Naive thymus-derived CD4-positive, alpha-beta T cell (primary cell): ENCODE results near the gene RPS28. TPM values are rescaled to one million over a fixed set of nuclear protein-coding genes. Genes with fewer than 3 reads are reported as not detected.

Experiments used
- ATAC-seq: fragments of 150-1000 bp; cut with Tn5 transposase; 2 replicates; pipeline ENCODE4 v1.10.0; 2021; ENCODE audit warnings: mild to moderate bottlenecking, moderate library complexity
- CTCF ChIA-PET: fragments of 350-600 bp; sonication (Branson Sonifier 250); formaldehyde crosslinking; loops from one replicate; lab custom pipeline; 2021; ENCODE audit warnings: antibody characterized with exemption; lab: Charles Lee
- POLR2A ChIA-PET: fragments of 350-600 bp; sonication (Branson Sonifier 250); formaldehyde crosslinking; loops from one replicate; lab custom pipeline; 2021; ENCODE audit warnings: antibody characterized with exemption, inconsistent platforms; lab: Charles Lee
- DNase-seq, 9 donors: peaks; one replicate each; pipeline versions ENCODE4 v3.0.0 to v3.0.0-alpha.2; 2020 to 2022; ENCODE audit warnings: mixed read lengths in 1 of 9
- H3K27ac ChIP-seq: one replicate; pipeline ENCODE4 v1.7.0; 2013; ENCODE audit warnings: mild to moderate bottlenecking, low read depth, low read length, moderate library complexity
- H3K27me3 ChIP-seq, 2 donors: one replicate each; pipeline ENCODE4 v1.7.0; 2013; ENCODE audit warnings: low read length in 2 of 2, mild to moderate bottlenecking in 2 of 2, moderate library complexity in 2 of 2; ENCODE audit not compliant: control insufficient read depth in 2 of 2, insufficient read depth in 2 of 2
- H3K36me3 ChIP-seq, 3 experiments: 1 replicate in 2 of 3; 2 replicates in 1 of 3; pipeline ENCODE4 v1.7.0; 2013; ENCODE audit warnings: low read length in 3 of 3, mild to moderate bottlenecking in 3 of 3, moderate library complexity in 1 of 3; ENCODE audit not compliant: insufficient read depth in 3 of 3, control insufficient read depth in 2 of 3
- H3K4me1 ChIP-seq, 2 donors: one replicate each; pipeline ENCODE4 v1.7.0; 2013; ENCODE audit warnings: low read length in 2 of 2, mild to moderate bottlenecking in 2 of 2, moderate library complexity in 1 of 2; ENCODE audit not compliant: control insufficient read depth in 2 of 2, insufficient read depth in 2 of 2
- H3K4me3 ChIP-seq: 2 replicates; pipeline ENCODE4 v1.7.0; 2013; ENCODE audit warnings: mild to moderate bottlenecking, low read length
- H3K9me3 ChIP-seq, 3 experiments: 1 replicate in 2 of 3; 2 replicates in 1 of 3; pipeline ENCODE4 v1.7.0; 2013; ENCODE audit warnings: low read length in 3 of 3; ENCODE audit not compliant: control insufficient read depth in 2 of 3
- H3K27ac Mint-ChIP-seq, 9 donors: one replicate each; pipeline ENCODE4 v1.8.0; 2020 to 2022; ENCODE audit warnings: mixed read lengths in 9 of 9, mild to moderate bottlenecking in 8 of 9, moderate library complexity in 5 of 9, inconsistent platforms in 2 of 9
- H3K27me3 Mint-ChIP-seq, 5 donors: one replicate each; pipeline ENCODE4 v1.8.0; 2021 to 2022; ENCODE audit warnings: mixed read lengths in 5 of 5, mild to moderate bottlenecking in 1 of 5
- H3K36me3 Mint-ChIP-seq, 5 donors: one replicate each; pipeline ENCODE4 v1.8.0; 2020 to 2022; ENCODE audit warnings: mixed read lengths in 5 of 5, mild to moderate bottlenecking in 3 of 5, inconsistent platforms in 1 of 5
- H3K4me1 Mint-ChIP-seq, 7 donors: one replicate each; pipeline ENCODE4 v1.8.0; 2020 to 2022; ENCODE audit warnings: mixed read lengths in 7 of 7, mild to moderate bottlenecking in 3 of 7, inconsistent platforms in 1 of 7
- H3K4me3 Mint-ChIP-seq, 10 donors: one replicate each; pipeline ENCODE4 v1.8.0; 2020 to 2022; ENCODE audit warnings: mild to moderate bottlenecking in 10 of 10, mixed read lengths in 10 of 10, moderate library complexity in 6 of 10, inconsistent platforms in 2 of 10
- H3K9me3 Mint-ChIP-seq, 11 donors: one replicate each; pipeline ENCODE4 v1.8.0; 2020 to 2022; ENCODE audit warnings: mixed read lengths in 11 of 11, mild to moderate bottlenecking in 4 of 11, inconsistent platforms in 1 of 11, moderate library complexity in 1 of 11
- intact Hi-C, 2 donors: fragments of 100-400 bp; cut with micrococcal nuclease; formaldehyde crosslinking; loops; one replicate each; pipeline ENCODE4 v1.15.1; 2023
- polyA plus RNA-seq, 2 donors: library from polyadenylated mRNA; unstranded; fragments of 300-500 nt; fragmentation: Illumina TruSeq; gene quantifications; one replicate each; pipeline ENCODE4 v1.2.3, GENCODE V29; 2021
- total RNA-seq, 6 experiments: library from RNA in 5 of 6; stranded (reverse) in 5 of 6; gene quantifications; 1 replicate in 5 of 6; 2 replicates in 1 of 6; pipeline ENCODE4 v1.2.3 and lab custom pipeline; 2021 to 2026

RPS28 gene
- total and polyA plus RNA-seq, 7 experiments from 2014 or later = 2,319 to 4,111 (median 3,564) TPM

DNA sequence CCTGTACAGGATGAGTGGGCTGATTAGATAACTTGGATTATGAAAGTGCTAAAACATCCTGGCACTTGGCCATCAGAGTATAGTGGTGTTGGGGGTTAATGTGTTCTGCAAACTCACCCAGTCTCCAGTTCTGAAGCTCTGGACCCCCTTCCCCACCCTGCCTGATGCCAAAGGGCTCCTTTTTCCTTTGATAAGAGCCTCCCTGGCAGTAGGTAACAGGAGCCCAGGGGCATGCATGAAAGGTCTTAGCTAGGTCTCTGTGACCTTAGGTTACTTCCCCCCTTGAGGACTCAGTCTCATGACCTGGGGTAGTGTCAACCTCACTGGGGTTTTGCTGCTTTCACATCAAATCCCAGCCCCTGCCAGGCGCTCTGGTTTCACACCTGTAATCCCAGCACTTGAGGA, 2.5 kb downstream of the RPS28 start:
- peaks cover 0 to 14% (median 0%) of the 10 kb centered on the region in 5 donors for H3K27me3 Mint-ChIP-seq
- H3K27me3 ChIP-seq = no peaks in the 10 kb centered on the region
- peaks cover 0 to 15% (median 0%) of the 10 kb centered on the region in 5 donors for H3K36me3 Mint-ChIP-seq
- peaks cover 4 to 37% (median 4%) of the 10 kb centered on the region in 3 experiments for H3K36me3 ChIP-seq
- H3K27ac Mint-ChIP-seq = peak overlapping the region in 3 of 9 donors; percentile 28 to 98 (median 75)
- H3K27ac ChIP-seq = no peak overlapping the region
- peak overlapping the region in 5 of 10 donors; percentile 14 to 99 (median 90) for H3K4me3 Mint-ChIP-seq
- no peak for ATAC-seq
- no peak for DNase-seq
- POLR2A ChIA-PET = interaction anchor here (0.6 to 4.5 kb wide), 7 partner anchors 13 to 374 kb away, joined by 3 to 31 read pairs (median 3); partner anchors contain the start of gene KANK3
- H3K4me1 ChIP-seq = peaks cover 25% of the 10 kb centered on the region in 2 donors
- CTCF ChIA-PET = interaction anchor here (0.6 kb wide), 1 partner anchor 256 kb away, joined by 7 read pairs; no protein-coding TSS in a partner anchor
- no peaks in the 10 kb centered on the region for H3K9me3 ChIP-seq
- intact Hi-C loops = no loop called here
- H3K4me3 ChIP-seq = no peak overlapping the region
- H3K4me1 Mint-ChIP-seq = peaks cover 16 to 37% (median 27%) of the 10 kb centered on the region in 7 donors
- peaks cover 0 to 1% (median 0%) of the 10 kb centered on the region in 11 donors for H3K9me3 Mint-ChIP-seq

DNA sequence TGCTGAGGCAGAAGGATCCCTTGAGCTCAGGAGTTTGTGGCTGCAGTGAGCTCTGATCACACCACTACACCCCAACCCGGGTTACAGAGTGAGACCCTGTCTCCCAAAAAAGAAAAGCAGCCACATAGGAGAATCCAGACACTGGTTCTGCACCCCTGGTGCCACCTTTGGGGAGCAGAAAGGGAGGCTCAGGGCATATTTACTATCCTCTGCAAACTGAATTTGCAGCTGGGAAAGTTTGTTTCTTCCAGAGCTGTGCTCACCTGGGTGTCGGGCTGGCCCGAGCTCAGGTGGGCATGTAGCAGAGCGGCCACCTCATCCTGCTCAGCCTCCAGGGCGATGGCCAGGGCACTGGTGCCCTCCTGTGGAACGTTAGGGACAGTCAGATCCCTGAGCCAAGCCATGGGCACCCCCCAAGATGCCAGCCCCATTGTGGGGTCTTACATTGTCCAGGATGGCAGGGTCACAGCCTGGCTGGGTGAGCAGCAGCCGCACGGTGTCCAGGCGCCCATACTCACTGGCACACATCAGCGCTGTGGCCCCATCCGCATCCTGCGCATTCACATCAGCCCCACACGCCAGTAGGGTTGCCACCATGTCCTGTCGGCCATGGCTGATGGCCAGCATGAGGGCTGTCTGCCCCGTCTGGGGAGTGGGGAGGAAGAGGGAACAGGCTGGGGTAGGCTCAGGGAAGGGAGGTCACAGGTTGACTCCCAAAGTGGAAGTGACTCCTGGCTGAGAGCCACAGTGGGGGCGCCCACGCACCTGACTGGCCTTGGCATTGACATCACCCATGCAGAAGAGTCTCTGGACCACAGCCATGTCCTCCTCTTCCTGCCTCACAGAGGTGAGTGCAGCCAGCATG, 3.1 kb downstream of the RPS28 start:
- peaks cover 16 to 33% (median 26%) of the 10 kb centered on the region in 7 donors for H3K4me1 Mint-ChIP-seq
- peaks cover 0 to 1% (median 0%) of the 10 kb centered on the region in 11 donors for H3K9me3 Mint-ChIP-seq
- peaks cover 4 to 37% (median 4%) of the 10 kb centered on the region in 3 experiments for H3K36me3 ChIP-seq
- no peak overlapping the region for H3K27ac ChIP-seq
- H3K27me3 ChIP-seq = no peaks in the 10 kb centered on the region
- H3K9me3 ChIP-seq = no peaks in the 10 kb centered on the region
- peaks cover 25% of the 10 kb centered on the region in 2 donors for H3K4me1 ChIP-seq
- peak overlapping the region in 3 of 9 donors; percentile 25 to 75 (median 28) for H3K27ac Mint-ChIP-seq
- ATAC-seq = no peak
- no peak overlapping the region for H3K4me3 Mint-ChIP-seq
- H3K36me3 Mint-ChIP-seq = peaks cover 0 to 15% (median 0%) of the 10 kb centered on the region in 5 donors
- peaks cover 0 to 15% (median 0%) of the 10 kb centered on the region in 5 donors for H3K27me3 Mint-ChIP-seq
- DNase-seq = no peak
- intact Hi-C loops = no loop called here
- POLR2A ChIA-PET = interaction anchor here (0.6 to 4.5 kb wide), 5 partner anchors 12 to 374 kb away, joined by 3 to 31 read pairs (median 3); partner anchors contain the start of gene KANK3
- H3K4me3 ChIP-seq = no peak overlapping the region
- CTCF ChIA-PET = interaction anchor here (0.6 kb wide), 1 partner anchor 255 kb away, joined by 7 read pairs; no protein-coding TSS in a partner anchor

DNA sequence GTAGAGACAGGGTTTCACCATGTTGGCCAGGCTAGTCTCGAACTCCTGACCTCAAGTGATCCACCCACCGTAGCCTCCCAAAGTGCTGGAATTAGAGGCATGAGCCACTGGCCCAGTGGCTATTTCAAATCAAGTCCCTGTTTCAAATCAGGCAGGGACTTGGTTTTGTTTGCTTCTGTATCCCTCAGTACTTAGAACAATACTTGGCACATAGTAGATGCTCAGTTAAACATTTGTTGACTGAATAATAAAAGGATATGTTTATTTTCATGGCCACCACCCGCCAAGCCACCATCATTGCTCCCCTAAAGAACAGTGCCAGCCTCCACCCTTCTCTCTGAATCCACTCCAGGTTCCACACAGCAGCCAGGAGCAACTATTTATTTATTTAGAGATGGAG, 4.2 kb downstream of the RPS28 start:
- H3K4me3 Mint-ChIP-seq = peak overlapping the region in 1 of 10 donors; percentile 18
- H3K36me3 Mint-ChIP-seq = peaks cover 0 to 17% (median 0%) of the 10 kb centered on the region in 5 donors
- no peak overlapping the region for H3K4me3 ChIP-seq
- peak overlapping the region in 3 of 9 donors; percentile 14 to 38 (median 16) for H3K27ac Mint-ChIP-seq
- peaks cover 4 to 37% (median 4%) of the 10 kb centered on the region in 3 experiments for H3K36me3 ChIP-seq
- DNase-seq = no peak
- intact Hi-C loops = no loop called here
- CTCF ChIA-PET = no interaction called here
- peaks cover 0 to 20% (median 0%) of the 10 kb centered on the region in 5 donors for H3K27me3 Mint-ChIP-seq
- H3K27me3 ChIP-seq = no peaks in the 10 kb centered on the region
- H3K27ac ChIP-seq = no peak overlapping the region
- peaks cover 15 to 16% of the 10 kb centered on the region in 2 donors for H3K4me1 ChIP-seq
- no peak for ATAC-seq
- H3K9me3 Mint-ChIP-seq = peaks cover 0 to 1% (median 0%) of the 10 kb centered on the region in 11 donors
- H3K4me1 Mint-ChIP-seq = peaks cover 14 to 23% (median 16%) of the 10 kb centered on the region in 7 donors
- no peaks in the 10 kb centered on the region for H3K9me3 ChIP-seq
- POLR2A ChIA-PET = no interaction called here

DNA sequence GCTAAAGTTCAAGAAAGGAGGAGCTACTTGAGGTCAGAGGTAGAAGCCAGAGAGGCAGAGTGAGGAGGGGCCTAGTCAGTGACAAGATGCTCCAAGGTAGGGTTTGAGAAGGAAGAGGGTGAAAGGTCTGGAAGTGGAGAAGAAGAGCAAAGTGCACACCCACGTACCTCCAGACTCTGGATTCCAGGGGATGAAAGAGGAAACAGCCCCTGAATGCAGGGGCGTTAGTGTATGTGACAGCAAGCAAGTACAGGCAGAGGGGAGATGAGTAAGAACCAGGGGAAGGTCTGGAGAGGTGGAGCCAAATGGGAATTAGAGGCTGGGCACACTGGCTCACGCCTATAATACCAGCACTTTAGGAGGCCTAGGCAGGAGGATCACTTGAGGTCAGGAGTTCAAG, 8.7 kb downstream of the RPS28 start:
- Histone ChIP-seq H3K36me3 (peaks cover 0 to under 1% (median 0%) of the 10 kb centered on the region in 3 experiments), H3K4me1 (no peaks in the 10 kb centered on the region), H3K9me3 (no peaks in the 10 kb centered on the region), H3K27ac (no peak overlapping the region), H3K27me3 (peaks cover 0 to 5% of the 10 kb centered on the region in 2 donors), H3K4me3 (no peak overlapping the region)
- peaks cover 0 to 35% (median 4%) of the 10 kb centered on the region in 5 donors for H3K27me3 Mint-ChIP-seq
- H3K36me3 Mint-ChIP-seq = peaks cover 0 to 4% (median 0%) of the 10 kb centered on the region in 5 donors
- ChIA-PET CTCF (no interaction called here), POLR2A (interaction anchor here (1.1 kb wide), 1 partner anchor 7 kb away, joined by 3 read pairs; no protein-coding TSS in a partner anchor)
- H3K9me3 Mint-ChIP-seq = no peaks in the 10 kb centered on the region
- no peak overlapping the region for H3K4me3 Mint-ChIP-seq
- peaks cover 0 to 5% (median 0%) of the 10 kb centered on the region in 7 donors for H3K4me1 Mint-ChIP-seq
- DNase-seq (no peak), ATAC-seq (no peak)
- intact Hi-C loops = no loop called here
- peak overlapping the region in 2 of 9 donors; percentile 0 to 23 for H3K27ac Mint-ChIP-seq

DNA sequence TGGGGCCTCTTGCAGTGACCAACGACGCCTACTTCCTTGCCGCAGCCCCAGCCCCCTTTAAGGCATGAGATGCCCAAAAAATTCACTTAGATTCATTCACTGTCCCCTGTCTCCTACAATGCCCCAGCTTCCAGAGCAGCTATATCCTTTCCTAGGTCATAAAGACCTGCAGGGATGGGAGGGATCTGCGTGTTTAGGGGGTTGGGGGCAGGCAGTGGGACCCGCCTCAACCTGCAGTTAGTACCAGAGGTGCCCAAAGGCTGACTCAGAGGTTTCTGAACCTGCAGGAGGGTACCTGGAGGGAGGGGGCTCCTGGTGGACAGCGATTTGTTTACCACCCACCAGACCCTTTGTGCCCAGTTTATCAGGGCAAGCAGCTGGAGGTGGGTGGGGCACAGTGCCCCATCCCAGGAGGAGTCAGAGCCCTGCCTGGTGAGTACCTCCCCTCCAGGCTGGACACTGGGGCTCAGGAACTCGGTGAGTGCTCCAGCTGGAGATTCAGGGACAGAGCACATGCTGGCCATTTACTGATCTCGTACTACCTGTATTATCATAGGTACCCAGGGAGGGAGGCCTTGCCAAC, 10.1 kb downstream of the RPS28 start:
- H3K27ac Mint-ChIP-seq = no peak overlapping the region
- H3K4me3 Mint-ChIP-seq = no peak overlapping the region
- peaks cover 0 to 41% (median 10%) of the 10 kb centered on the region in 5 donors for H3K27me3 Mint-ChIP-seq
- ATAC-seq = no peak
- Histone ChIP-seq H3K9me3 (no peaks in the 10 kb centered on the region), H3K4me3 (no peak overlapping the region), H3K27me3 (peaks cover 0 to 5% of the 10 kb centered on the region in 2 donors), H3K36me3 (no peaks in the 10 kb centered on the region), H3K27ac (no peak overlapping the region), H3K4me1 (no peaks in the 10 kb centered on the region)
- H3K4me1 Mint-ChIP-seq = peaks cover 3 to 9% (median 4%) of the 10 kb centered on the region in 7 donors
- no peak for DNase-seq
- H3K9me3 Mint-ChIP-seq = no peaks in the 10 kb centered on the region
- peaks cover 0 to 4% (median 0%) of the 10 kb centered on the region in 5 donors for H3K36me3 Mint-ChIP-seq
- intact Hi-C loops = no loop called here
- ChIA-PET CTCF (no interaction called here), POLR2A (interaction anchor here (1.1 kb wide), 1 partner anchor 9 kb away, joined by 3 read pairs; no protein-coding TSS in a partner anchor)
